ENCODE data around the gene CALCOCO1.
"Not testable (repeated sequence)": the region's sequence is repeated elsewhere in the genome, so short reads cannot be mapped to it uniquely, and the experiment has no call there.

The CALCOCO1 gene

DNA sequence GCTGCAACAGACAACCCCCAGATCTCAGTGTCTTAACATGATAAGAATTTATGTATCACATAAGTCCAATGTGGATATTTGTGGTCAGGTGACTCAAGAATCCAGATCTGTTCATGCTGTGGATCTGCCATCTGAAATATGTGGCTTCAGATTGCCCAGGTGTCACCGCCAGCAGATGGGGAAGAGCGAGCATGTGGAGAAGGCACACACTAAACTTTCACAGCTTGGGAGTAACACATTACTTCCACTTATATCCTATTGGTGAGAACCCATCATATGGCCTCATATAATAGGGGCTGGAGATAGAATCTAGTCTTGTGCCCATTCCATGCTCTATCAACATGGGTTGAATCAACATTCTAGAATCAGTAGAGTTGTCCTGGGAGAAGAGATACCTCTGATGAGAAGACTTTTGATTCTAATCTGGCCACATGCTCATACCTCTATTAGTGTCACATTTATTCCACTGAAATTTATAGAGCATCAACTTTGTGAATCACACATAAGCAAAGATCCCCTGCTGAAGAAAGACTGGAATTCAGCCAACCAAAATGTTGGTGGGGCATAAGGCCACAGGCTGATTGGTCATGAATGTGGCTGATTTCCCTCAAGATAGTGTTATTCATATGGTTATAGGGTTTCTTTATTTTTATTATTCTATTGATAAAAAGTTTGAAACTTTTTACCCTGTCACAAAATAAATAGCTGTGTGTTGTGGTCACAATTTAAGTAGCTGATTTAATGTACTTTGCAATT lies 6.0 kb upstream of the CALCOCO1 start:
- DNase-seq, result no peak

DNA sequence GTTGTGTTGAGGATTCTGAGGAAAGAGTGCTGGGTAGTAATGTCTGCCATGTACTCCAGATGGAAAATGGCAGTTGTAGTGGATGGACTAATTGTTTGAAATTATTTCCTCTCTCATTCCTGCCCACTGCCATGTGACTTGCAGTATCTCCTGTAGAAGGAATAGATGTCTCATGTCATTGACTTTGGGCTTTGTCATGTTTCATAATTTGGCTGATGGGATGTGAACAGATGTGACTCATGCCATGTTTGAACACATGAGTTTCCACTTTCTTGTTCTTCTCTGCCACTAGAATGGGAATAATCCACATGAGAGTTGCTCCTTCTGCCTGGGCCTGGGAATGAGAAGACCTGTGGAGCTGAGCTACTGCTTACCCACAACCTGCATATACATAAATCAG lies 2.4 kb upstream of the CALCOCO1 start:
- no peak for DNase-seq

DNA sequence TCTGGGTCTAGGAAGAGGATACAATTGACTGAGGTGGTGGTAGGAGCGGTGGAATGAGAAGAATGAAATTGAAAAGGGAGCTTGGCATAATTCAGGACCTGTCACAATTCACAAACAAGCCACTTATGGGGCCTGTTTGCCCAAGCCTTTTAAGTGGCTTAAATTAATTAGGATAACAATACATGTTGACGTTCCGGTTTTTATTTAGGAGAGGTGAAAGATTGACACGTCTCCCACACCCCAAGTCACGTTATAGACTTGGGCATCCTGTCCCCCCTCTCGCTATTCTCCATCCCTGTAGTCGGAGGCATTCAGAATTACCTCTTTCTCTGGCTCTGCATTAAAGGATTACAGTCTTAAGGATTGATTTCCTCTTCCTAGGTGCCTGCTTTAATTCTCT lies 954 bp upstream of the CALCOCO1 start:
- no peak for DNase-seq

DNA sequence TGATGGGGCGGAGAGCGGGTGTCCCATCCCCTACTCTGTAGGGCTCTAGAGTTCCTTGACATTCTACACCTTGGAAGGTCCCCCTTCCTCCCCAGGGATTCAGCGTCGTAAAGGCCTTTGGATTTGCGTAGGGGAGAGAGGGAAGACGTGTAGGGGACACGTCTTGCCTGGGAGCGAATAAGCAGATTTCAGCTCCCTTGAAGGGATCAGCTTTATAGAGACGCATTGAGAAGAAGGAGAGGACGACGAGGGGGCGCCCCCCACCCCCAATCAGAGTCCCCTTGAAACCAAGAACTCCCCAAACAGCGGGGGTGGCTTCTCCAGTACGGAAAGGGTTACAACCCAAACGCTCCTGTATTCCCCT lies 324 bp downstream of the CALCOCO1 start:
- DNase-seq, result no peak

DNA sequence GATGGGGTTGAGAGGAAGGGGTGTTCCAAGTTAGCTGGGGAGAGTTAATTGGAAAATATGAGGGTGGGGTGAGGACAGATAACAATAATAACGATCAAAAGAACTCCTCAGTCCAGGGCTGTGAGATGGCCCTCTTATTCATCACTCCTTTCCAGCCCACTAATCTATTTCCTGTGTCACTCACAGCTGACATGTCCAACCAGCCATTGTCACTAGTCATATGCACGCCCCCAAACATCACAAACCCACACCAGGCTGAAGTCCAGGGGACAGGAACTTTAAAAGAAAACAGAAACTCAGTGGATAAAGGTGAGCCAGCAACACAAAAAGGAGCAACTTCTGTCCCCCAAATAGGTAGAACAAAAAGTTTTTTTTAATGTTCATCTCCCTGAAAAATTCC lies 911 bp downstream of the CALCOCO1 start:
- DNase-seq, result no peak

DNA sequence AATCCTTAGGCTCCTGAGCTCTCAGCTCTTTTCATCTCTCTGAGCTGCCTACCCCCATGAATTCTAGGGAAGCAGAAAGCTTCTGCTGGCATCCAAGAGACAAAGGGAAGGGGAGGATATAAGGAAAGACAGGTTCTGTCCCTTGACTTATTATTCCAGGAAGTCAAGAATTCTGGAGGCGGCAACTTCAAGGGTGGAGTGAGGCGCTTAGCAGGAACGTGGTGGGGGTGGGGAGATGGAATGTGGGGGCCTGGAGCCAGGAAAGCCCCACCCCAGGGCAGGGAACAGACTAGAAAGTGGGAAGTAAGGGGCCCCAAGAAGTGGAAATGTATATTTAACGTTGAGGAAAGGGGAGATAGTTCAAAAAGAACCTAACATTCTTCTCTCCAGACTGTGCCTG lies 1.4 kb downstream of the CALCOCO1 start:
- no peak for DNase-seq

DNA sequence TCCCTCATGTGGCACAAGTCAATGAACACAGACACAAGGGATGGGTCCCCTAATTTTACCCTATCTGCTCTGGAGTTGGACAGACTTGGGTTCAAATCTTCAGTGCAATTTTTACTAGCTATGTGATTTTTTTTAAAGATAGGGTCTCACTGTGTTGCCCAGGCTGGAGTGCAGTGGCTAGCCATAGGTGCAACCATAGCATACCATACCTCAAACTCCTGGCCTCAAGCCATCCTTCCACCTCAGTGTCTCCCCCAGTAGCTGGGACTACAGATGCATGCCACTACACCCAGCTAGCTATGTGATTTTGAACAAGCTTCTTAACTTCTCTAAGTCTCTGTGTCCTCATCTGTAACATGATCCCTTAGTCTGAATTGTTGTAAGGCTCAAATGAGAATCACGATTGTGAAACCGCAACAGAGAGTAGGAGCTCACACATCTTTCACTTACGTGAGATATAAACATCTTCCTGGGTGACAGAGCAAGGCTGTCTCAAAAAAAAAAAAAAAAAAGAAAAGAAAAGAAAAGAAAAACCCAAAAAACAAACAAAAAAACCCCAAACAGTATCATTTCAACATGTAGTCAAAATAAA lies 4.7 kb downstream of the CALCOCO1 start:
- DNase-seq, result no peak

DNA sequence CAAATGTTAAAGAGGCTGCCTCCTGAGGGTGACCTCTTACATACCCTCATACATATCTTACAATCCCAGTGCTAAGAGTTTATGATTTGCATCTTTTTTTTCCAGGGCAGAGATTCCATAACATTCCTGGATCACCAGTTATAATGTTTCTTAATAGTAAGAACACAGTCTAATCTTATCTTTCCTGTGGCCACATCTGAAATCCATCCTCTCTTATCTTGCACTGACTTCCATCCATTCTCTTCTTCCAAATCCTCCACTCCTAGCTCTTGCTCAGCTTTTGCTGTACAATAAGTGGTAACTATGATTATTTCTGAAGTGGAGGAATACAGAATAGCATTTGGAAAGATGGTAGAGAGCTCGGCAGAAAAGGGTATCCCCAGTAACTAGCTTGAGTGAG lies 6.3 kb downstream of the CALCOCO1 start:
- no peak for DNase-seq

DNA sequence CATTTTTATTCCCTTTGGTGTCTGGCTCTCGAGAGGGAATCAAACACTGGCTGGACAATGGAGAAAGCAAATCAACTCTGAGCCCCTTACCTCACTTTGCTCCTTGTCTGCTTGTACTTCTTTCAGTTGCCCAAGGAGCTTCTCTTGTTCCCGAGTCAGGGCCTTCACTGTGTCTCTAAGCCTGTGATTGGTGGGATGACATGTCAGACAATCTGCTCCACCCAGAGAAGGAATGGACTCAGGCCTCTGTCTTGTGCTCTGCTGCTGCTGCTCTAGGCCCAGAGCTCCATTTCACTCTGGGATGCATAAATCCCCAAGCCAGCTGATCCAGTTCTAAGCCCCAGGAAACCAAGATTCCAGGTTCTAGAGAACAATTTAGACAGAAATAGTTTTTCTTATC lies 7.6 kb downstream of the CALCOCO1 start:
- no peak for DNase-seq

DNA sequence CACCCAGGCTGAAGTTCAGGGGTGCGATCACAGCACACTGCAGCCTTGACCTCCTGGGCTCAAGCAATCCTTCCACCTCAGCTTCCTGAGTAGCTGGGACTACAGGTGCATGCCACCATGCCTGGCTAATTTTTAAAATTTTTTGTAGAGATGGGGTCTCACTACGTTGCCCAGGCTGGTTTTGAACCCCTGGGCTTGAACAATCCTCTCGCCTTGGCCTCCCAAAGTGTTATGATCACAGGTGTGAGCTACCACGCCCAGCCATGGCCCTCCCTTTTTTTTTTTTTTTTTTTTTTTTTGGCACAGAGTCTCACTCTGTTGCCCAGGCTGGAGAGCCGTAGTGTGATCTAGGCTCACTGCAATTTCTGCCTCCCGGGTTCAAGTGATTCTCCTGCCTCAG lies 8.7 kb downstream of the CALCOCO1 start:
- DNase-seq, result not testable (repeated sequence)

DNA sequence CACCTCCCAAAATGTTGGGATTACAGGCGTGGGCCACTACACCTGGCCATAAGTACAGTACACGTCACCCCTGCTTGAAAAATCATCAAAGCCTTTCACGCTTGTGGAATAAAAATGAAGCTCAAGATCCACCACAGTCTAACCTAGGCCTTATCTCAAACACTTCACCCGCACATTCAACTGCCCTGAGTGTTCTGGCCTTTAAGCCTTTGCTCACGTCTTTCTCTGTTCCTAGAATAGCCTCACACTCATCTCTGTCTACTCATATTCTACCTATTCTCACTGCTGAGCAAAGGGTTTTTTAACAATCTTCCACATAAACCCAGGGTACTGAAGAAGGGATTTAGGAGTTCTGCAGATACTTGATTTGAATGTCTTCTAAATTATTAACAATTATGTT lies 9.9 kb downstream of the CALCOCO1 start:
- DNase-seq, result no peak

DNA sequence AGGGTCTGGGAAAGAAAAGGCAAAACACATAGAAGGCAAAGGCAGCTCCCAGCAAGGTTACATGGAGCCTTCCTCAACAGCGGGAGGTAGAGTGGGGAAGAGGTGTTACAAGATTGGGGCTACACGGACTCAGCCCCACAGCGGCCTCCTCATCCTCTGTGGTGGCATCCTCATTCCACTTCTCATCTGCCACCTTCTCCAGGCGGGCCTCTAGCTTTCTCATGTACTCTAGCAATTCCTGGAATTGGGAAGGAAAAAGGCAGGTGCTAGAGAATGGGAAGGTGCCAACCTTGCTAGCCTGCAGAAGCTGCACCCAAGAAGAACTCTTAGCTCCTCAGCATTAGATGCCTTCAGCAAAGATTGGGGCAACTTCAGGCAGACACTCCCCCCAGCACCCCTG lies 13.2 kb downstream of the CALCOCO1 start:
- no peak for DNase-seq

DNA sequence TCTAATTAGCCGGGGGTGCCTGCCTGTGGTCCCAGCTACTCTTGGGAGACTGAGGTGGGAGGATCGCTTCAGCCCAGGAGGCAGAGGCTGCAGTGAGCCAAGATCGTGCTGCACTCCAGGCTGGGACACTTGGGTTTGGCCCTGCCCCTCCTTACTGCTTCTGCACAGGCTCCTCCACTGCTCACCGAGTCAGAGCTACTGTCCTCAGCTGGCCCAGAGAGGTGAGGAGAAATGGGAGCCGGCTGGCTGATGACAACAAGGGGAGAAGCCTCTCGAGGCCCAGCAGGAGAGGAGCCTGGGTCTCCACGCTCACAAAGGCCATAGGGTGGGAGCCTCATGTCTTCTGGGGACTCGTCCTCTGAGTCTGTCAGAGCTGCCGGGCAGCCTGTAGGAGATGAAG lies 13.7 kb downstream of the CALCOCO1 start:
- DNase-seq, result no peak

DNA sequence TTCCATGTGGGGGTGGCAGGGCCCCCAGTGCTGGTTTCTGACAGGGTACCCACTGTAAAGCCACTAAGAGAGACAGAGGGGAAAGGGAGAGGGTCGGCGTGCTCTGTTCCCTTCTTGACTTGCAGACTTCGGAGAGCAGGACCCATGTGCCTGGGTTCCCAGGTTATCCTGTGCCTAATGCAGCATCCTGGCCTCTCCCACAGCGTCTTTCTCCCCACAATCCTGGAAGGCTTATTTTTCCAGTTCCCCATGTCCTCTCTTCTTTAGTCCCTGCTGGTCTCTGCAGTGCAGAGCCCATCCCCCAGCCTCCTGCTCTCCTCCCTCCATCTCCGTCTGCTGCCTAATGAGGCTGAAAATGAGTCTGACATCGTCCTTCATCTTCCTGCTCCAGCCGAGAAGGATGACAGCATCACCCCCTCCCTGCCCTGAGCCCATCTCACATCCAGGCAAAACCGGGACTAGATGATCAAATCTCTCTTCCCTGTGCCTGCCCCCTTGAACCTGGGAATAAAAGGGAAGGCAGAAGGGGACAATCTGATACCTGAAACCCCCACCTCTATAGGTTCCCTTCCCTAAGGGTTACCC lies 15.1 kb downstream of the CALCOCO1 start:
- DNase-seq, result no peak

DNA sequence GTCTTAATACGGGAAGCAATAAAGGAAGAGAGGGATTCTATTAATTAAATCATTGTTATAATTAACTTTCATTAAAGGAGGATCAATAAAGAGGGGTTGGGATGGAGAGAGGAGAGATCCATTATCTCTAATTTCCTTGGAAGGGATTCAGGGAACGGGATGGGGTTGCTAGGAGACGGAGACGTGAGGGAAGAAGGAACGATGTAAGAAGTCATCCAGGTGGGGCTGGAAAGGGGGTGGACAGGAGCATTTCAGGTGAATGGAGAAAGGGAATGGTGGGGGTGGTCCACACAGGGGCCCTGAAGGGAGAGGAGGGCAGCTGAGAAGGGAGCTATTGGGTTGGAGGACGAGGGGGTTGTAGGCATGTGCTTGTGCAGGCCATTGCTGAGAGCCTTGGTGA lies 17.2 kb downstream of the CALCOCO1 start:
- no peak for DNase-seq

DNA sequence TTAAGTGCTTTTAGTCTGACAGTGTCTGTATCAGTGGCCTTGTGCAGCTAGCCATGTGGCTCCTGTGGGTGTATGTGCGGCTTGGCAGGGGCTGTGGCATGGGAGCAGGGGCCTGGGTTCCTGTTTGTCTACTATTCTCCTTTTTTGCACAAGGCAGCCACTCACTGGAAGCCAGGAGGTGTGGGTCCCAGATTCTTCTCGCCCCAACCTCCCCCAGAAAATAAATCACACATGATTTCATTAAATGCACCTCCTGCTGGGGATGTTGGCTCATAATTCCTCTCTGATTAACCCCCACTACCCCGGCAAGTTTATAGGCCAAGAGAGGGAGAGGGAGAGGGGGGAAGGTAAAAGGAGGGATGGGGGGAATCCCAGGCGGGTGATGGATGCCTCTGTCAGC lies 17.6 kb downstream of the CALCOCO1 start:
- DNase-seq, result no peak

DNA sequence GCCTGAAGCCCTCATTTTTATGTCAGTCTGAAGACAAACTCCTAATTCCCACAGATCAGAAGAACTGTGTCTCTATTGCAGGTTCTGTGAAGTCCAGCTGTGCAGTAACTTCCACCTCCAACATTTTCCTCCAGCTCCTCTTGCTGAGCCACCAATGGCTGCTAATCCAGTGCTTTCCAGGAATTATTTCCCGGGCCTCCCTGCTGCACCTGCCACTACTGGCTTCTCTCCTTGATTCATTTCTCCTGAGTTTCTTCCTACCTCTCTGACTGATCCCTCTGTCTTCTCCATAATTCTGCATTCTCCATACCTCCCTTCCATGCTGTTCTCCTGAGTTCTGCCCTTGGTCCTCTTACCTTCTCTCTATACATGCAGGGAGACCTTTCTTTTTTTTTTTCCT lies 21.2 kb downstream of the CALCOCO1 start:
- no peak for DNase-seq

DNA sequence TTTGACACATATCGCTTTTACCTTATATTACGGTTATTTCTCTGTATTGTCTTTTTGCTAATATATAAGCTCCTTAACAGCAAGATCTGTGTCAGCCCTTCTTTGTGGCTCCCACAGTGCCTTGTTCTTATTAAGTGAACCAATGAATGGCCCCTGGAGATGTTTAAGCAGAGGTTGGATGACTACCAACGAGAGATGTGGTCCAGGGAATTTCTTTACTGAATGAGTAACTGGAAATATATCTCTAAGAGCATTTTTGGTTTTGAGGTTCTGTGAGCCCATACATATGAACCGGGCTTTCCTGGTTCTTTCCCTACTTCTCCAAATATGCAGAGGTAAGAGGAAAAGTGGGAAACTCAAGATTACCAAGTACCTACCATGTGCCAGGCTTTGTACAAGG lies 23.5 kb downstream of the CALCOCO1 start:
- no peak for DNase-seq

DNA sequence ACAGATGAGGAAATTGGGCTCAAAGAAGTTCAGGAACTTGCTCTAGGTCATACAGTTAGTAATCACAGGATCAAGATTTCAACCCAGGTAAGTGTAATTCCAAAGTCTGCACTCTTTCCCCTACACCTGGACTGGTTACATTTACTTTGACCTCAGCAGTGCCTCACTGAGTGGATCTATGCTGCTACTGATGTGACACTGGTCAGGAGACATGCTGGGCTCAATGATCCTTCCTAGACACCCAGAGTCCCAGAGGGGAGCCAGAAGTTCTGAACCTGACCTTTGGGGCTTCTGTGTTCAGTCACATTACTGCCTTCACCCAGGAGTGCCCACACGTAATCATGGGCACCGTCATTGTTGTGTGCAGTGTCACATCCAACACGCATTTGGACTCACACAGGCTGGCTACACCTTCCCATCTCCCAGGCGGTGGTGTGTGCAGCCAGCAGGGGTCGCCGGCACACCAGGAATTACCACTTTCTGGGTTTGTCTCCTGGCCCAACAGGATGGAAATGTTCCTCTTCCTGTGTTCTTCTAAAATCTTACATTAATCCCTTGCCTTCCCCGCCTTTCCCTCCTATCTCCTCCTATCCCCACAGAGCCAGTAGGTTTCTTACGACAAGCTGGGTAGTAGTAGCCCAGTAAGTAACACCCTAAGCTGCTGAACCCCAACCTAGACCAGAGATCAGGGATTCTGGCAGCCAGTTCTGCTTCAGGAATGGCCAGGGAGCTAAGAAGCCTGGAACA lies 25.6 kb downstream of the CALCOCO1 start:
- peak; percentile 71 for DNase-seq

DNA sequence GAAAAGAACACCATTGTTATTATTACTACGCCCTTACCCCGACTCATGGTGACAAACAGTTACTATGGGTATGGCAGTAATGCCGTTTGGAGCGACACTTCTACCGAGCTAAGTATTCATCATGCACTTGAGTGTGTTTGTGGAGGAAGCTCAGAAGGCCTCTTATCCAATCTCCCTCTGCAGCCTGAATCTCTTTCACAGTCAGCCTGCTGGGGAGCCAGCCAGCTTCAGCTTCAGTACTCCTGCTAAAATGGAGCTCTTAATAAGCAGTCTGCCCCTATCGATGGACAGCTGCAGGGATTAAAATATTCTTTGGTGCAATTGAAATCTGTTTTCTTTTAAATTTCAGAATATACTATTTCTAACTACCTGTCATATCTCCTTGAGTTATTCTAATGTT lies 26.7 kb downstream of the CALCOCO1 start:
- no peak for DNase-seq

DNA sequence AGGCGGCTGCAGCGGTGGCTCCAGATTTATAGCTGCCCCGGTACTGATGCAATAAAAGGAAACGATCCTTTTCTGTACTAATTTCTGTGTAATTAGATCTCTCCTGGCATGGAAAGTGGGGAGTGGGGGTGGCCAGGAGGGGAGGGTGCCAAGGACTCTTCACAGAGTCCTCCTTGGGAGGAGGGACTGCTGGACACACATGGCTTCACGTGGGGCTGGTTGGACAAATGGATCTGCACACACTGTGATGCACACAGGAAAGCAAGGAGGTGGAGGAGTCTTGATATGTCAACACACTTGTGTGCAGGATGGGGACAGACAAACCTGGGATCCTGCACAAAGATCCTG lies 27.6 kb downstream of the CALCOCO1 start:
- DNase-seq, result no peak

DNA sequence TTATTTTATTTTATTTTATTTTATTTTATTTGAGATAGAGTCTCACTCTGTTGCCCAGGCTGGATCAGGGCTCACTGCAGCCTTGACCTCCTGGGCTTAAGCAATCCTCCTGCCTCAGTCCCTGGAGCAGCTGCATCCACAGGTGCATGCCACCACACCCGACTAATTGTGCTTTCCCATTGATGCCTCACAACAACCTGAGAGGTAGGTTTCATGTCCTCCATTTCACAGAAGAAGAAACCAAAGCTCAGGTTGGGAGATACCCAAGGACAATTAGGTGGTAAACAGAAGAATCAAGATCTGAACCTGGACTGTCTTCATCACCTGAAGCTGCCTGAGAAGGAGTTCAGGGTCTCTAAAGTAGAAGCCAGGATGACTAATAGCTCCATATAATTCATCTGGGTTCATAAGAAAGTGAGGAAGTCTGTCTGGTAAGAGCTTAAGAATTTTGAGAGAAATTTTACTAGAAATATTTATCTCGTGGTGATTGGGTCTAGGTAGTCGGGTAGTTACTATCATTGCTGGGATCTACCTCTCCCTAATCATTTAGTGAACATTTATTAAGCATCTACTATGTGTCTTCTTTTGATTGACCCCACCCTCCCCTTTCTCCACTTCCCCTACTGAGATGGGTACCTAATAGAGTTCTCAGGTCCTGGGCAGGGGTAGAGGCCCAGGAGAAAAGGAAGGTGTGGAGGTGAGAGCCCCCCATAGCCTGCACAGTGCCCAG lies 28.1 kb downstream of the CALCOCO1 start:
- no peak for DNase-seq

DNA sequence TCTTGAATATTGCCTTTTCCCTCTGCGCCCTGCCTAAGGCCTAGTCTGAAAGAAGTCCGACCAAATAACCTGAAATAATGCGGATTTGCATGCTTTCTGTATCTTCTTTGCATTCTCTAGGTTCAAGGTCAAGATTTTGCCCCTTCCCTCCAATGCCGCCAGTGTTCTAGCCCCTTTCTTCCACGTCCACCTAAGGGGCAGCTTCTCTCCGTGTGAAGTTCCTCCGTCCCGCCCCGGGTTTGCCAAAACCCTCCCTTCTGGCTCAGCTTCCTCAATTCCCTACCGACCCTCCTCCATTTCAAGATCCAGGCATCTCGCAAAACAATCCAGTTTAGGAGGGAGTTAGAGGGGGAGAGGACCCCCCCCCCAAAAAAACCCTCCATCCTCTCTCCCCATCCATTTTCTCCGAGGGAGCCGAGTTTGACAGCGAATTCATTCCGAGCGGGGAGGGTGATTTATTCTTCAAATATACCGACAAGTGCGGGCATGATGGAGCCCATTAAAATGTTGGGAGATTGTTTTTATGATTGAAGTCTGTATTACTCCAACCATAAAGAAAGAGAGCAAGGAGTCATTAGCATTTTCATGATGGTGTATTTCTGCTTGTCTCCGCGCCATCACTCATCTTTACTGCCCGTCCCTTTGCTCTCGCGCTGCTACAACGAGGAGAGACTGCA lies 30.5 kb downstream of the CALCOCO1 start:
- no peak for DNase-seq
